KMS-11 (cell line): ENCODE measurements around the gene IL1R2.

Source experiments
- H2AFZ ChIP-seq: fragments of 200-600 bp; sonication (generic); 2 replicates; pipeline ENCODE4 v1.6.1; 2016; ENCODE audit warnings: antibody characterized with exemption, mixed run types, low read depth
- H3K27ac ChIP-seq: fragments of 200-600 bp; sonication (generic); 2 replicates; pipeline ENCODE4 v1.6.1; 2016; ENCODE audit warnings: mild to moderate bottlenecking, mixed run types
- H3K27me3 ChIP-seq: fragments of 200-600 bp; sonication (generic); 2 replicates; pipeline ENCODE4 v1.6.1; 2017; ENCODE audit warnings: mild to moderate bottlenecking, low read depth, mixed run types, moderate library complexity; ENCODE audit not compliant: insufficient read depth
- H3K36me3 ChIP-seq: fragments of 200-600 bp; sonication (generic); 2 replicates; pipeline ENCODE4 v1.6.1; 2017; ENCODE audit warnings: mild to moderate bottlenecking, mixed run types; ENCODE audit not compliant: insufficient read depth
- H3K4me1 ChIP-seq: fragments of 200-600 bp; sonication (generic); 2 replicates; pipeline ENCODE4 v1.6.1; 2016; ENCODE audit warnings: mild to moderate bottlenecking, low read depth, mixed run types; ENCODE audit not compliant: poor library complexity, severe bottlenecking
- H3K4me2 ChIP-seq: fragments of 200-600 bp; sonication (generic); 2 replicates; pipeline ENCODE4 v1.7.0; 2016; ENCODE audit warnings: mild to moderate bottlenecking, mixed run types
- H3K4me3 ChIP-seq: fragments of 200-600 bp; sonication (generic); IDR thresholded peaks from 2 replicates; pipeline ENCODE4 v1.6.1; 2017; ENCODE audit warnings: low read depth, low read length, mixed read lengths; ENCODE audit not compliant: insufficient read depth
- H3K79me2 ChIP-seq: fragments of 200-600 bp; sonication (generic); 2 replicates; pipeline ENCODE4 v1.6.1; 2016; ENCODE audit warnings: low read depth, mixed run types; ENCODE audit not compliant: insufficient read depth
- H3K9ac ChIP-seq: fragments of 200-600 bp; sonication (generic); 2 replicates; pipeline ENCODE4 v1.6.1; 2016; ENCODE audit warnings: mild to moderate bottlenecking, mixed run types
- H4K20me1 ChIP-seq: fragments of 200-600 bp; sonication (generic); 2 replicates; pipeline ENCODE4 v1.6.1; 2016; ENCODE audit warnings: mild to moderate bottlenecking, mixed run types; ENCODE audit not compliant: insufficient read depth
- TF ChIP-seq, protein P1 (sequence below): fragments of 200-600 bp; sonication (generic); conservative IDR thresholded peaks from 2 replicates; pipeline ENCODE4 v1.6.1; 2017; ENCODE audit warnings: low read depth, mild to moderate bottlenecking, antibody characterized with exemption, low read length, moderate library complexity, mixed read lengths

Gene IL1R2

DNA sequence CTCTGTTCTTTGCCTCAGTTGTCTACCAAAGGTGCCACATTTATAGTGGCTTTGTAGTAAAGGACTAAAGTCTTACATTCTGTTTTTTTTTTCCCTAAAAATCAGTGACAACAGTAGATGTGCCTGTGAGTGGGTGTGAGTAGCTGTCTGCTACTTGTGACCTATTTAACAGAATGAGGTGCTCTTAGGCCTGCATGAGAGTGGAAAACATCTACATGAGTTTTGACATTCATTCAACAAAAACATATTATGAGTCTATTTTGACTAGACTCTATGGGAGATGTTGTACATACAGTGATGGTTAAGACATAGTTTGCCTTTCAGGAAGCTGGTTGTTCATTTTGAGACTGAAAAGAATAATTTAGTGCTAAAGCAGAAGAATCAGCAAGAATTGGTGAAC lies 36.7 kb downstream of the IL1R2 start:
- Histone ChIP-seq H3K27me3 (no peaks in the 10 kb centered on the region), H2AFZ (no peak overlapping the region), H3K4me3 (no peak overlapping the region), H3K27ac (no peak overlapping the region), H3K4me2 (no peak overlapping the region), H3K4me1 (peaks cover 3% of the 10 kb centered on the region), H3K9ac (no peak overlapping the region), H3K36me3 (no peaks in the 10 kb centered on the region), H3K79me2 (no peaks in the 10 kb centered on the region), H4K20me1 (no peaks in the 10 kb centered on the region)
- TF ChIP-seq, protein P1, sequence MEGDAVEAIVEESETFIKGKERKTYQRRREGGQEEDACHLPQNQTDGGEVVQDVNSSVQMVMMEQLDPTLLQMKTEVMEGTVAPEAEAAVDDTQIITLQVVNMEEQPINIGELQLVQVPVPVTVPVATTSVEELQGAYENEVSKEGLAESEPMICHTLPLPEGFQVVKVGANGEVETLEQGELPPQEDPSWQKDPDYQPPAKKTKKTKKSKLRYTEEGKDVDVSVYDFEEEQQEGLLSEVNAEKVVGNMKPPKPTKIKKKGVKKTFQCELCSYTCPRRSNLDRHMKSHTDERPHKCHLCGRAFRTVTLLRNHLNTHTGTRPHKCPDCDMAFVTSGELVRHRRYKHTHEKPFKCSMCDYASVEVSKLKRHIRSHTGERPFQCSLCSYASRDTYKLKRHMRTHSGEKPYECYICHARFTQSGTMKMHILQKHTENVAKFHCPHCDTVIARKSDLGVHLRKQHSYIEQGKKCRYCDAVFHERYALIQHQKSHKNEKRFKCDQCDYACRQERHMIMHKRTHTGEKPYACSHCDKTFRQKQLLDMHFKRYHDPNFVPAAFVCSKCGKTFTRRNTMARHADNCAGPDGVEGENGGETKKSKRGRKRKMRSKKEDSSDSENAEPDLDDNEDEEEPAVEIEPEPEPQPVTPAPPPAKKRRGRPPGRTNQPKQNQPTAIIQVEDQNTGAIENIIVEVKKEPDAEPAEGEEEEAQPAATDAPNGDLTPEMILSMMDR = no peak

DNA sequence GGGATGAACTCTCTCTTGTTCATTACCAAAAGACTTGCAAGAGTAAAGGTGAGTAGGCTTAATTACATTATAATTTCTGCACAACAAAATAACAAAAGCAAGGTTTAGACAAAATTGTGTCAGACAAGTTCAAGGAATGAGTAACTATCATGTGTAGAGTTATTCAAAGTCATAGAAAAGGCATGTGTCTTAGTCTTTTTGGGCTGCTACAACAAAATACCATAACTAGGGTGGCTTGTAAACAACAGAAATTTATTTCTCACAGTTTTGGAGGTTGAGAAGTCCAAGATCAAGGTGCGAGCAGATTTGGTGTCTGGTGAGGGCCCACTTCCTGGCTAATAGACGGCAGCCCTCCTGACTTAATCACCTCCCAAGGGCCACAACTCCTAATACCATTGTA lies 37.6 kb downstream of the IL1R2 start:
- peaks cover 8% of the 10 kb centered on the region for H3K4me1 ChIP-seq

DNA sequence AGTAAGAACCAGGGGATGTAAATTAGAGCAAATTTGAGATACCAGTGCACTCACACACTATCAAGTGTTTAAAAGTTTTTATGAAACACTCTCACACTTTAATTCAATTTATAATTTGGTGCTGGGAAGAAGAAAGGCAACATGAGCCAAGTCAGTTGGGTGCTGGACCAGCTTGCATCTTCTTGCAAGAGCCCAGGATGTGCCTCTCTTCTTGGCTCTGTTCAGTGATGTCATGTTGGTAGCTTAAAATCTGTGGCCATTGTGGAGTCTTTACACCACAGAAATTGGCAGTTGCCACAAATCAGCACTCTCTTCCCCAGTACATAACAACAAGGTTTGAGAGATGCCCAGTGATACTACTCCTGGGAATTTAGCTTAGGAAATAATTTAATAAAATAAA lies 38.2 kb downstream of the IL1R2 start:
- Histone ChIP-seq H2AFZ (no peak overlapping the region), H3K4me1 (peaks cover 8% of the 10 kb centered on the region), H4K20me1 (no peaks in the 10 kb centered on the region), H3K9ac (no peak overlapping the region), H3K27me3 (no peaks in the 10 kb centered on the region), H3K79me2 (no peaks in the 10 kb centered on the region), H3K27ac (no peak overlapping the region), H3K4me2 (no peak overlapping the region), H3K36me3 (no peaks in the 10 kb centered on the region), H3K4me3 (no peak overlapping the region)
- TF ChIP-seq, protein P1 = no peak

More for the DNA sequence above, 37.6 kb downstream of the IL1R2 start:
- H4K20me1 ChIP-seq = no peaks in the 10 kb centered on the region
- H3K27me3 ChIP-seq = no peaks in the 10 kb centered on the region
- H2AFZ ChIP-seq = no peak overlapping the region
- H3K9ac ChIP-seq = no peak overlapping the region
- no peak overlapping the region for H3K4me2 ChIP-seq
- H3K27ac ChIP-seq = no peak overlapping the region
- no peak overlapping the region for H3K4me3 ChIP-seq
- H3K36me3 ChIP-seq = no peaks in the 10 kb centered on the region
- TF ChIP-seq, protein P1 = no peak
- no peaks in the 10 kb centered on the region for H3K79me2 ChIP-seq

DNA sequence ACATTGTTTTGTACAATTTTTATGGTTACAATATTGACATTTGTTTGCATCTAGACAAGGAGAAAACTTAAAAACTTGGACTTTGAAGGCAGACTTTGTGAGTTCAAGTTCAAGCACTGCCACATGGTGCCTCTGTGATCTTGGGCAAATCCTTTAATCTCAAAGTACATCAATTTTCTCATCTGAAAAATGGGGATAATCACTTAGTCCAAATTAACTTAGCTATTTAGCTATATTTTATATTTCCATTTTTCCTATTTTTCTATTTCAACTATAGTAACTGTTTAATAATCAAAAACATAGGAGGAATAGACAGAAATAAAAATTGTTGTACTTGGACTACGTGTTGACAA lies 38.7 kb downstream of the IL1R2 start:
- H3K36me3 ChIP-seq = no peaks in the 10 kb centered on the region
- H3K79me2 ChIP-seq = no peaks in the 10 kb centered on the region
- peaks cover 8% of the 10 kb centered on the region for H3K4me1 ChIP-seq
- H4K20me1 ChIP-seq = no peaks in the 10 kb centered on the region
- H3K4me3 ChIP-seq = no peak overlapping the region
- H3K27me3 ChIP-seq = no peaks in the 10 kb centered on the region
- H2AFZ ChIP-seq = no peak overlapping the region
- TF ChIP-seq, protein P1 = no peak
- H3K27ac ChIP-seq = no peak overlapping the region
- no peak overlapping the region for H3K4me2 ChIP-seq
- no peak overlapping the region for H3K9ac ChIP-seq
